ENCODE data around the gene GSTM5. TPM values are rescaled to one million over a fixed set of nuclear protein-coding genes. Genes with fewer than 3 reads are reported as not detected.
"Not testable (repeated sequence)": the region's sequence is repeated elsewhere in the genome, so short reads cannot be mapped to it uniquely, and the experiment has no call there.

GSTM5 gene
- total RNA-seq, 2 experiments from 2014 or later: 0.05 TPM; not detected in 1

DNA sequence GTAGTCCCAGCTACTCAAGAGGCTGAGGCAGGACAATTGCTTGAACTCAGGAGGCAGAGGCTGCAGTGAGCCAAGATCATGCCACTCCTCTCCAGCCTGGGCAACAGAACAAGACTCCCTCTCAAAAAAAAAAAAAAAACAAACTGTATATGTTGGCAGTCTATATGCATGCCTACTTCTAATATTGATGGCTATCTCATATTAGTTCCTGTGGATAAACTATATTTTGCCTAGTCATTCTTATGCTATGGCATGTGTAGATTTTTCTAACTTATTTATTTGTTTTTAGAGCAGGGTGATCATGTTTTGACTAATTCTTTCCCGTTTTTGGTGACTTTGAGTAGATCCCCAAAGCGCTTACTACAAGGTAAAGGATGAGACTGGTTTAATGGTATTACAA is 33.4 kb upstream of the GSTM5 start:
- H3K9me3 Mint-ChIP-seq (ENCODE audit: insufficient read depth); H3K4me1 Mint-ChIP-seq (ENCODE audit: low read depth); H3K4me3 Mint-ChIP-seq; H3K27ac Mint-ChIP-seq; H3K27me3 Mint-ChIP-seq (ENCODE audit: low read depth); H3K36me3 Mint-ChIP-seq (ENCODE audit: low read depth); DNase-seq; ATAC-seq: not testable (repeated sequence)
- ChIA-PET POLR2A (interaction anchor here (0.6 kb wide), 1 partner anchor 308 kb away, joined by 3 read pairs; no protein-coding TSS in a partner anchor), CTCF (interaction anchor here (1.3 kb wide), 1 partner anchor 39 kb away, joined by 4 read pairs; no protein-coding TSS in a partner anchor)

DNA sequence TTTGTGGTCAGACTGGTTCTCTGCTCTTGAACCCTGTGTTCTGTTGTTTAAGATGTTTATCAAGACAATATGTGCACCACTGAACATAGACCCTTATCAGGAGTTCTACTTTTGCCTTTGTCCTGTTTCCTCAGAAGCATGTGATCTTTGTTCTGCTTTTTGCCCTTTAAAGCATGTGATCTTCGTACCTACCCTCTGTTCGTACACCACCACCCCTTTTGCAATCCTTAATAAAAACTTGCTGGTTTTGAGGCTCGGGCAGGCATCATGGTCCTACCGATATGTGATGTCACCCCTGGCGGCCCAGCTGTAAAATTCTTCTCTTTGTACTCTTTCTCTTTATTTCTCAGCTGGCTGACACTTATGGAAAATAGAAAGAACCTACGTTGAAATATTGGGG is 27.3 kb upstream of the GSTM5 start:
- ATAC-seq; H3K36me3 Mint-ChIP-seq (ENCODE audit: low read depth); CTCF ChIA-PET; H3K27ac Mint-ChIP-seq; H3K27me3 Mint-ChIP-seq (ENCODE audit: low read depth); H3K9me3 Mint-ChIP-seq (ENCODE audit: insufficient read depth); POLR2A ChIA-PET; DNase-seq; H3K4me3 Mint-ChIP-seq: not testable (repeated sequence)
- H3K4me1 Mint-ChIP-seq (ENCODE audit: low read depth): peaks cover 10% of the 10 kb centered on the region

DNA sequence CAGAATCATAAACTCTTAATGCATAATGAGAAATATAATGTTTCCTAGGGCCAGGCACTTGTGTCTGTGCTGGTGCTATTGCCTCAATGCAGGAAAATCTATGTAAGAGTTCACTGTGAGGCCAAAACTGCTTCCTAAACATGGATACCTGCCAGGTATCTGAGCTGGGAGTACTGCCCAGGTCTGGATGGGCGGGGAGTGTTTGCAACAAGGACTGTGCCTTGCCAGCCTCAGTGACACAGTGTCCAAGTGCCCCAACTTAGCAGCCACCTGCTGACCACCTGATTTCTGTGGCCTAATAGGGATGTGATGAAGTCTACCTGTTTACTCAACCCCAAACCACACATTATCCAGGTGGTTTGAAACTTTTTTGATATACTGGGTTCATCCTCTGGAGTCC is 26.7 kb upstream of the GSTM5 start:
- DNase-seq; H3K27me3 Mint-ChIP-seq (ENCODE audit: low read depth); H3K27ac Mint-ChIP-seq; ATAC-seq; POLR2A ChIA-PET; H3K9me3 Mint-ChIP-seq (ENCODE audit: insufficient read depth); H3K4me3 Mint-ChIP-seq; H3K36me3 Mint-ChIP-seq (ENCODE audit: low read depth); CTCF ChIA-PET: not testable (repeated sequence)
- peaks cover 10% of the 10 kb centered on the region for H3K4me1 Mint-ChIP-seq (ENCODE audit: low read depth)

GRCh38 chr1:109685890-109686289 is 26.2 kb upstream of the GSTM5 start:
- CTCF ChIA-PET; H3K9me3 Mint-ChIP-seq (ENCODE audit: insufficient read depth); H3K27ac Mint-ChIP-seq; H3K27me3 Mint-ChIP-seq (ENCODE audit: low read depth); H3K36me3 Mint-ChIP-seq (ENCODE audit: low read depth); POLR2A ChIA-PET; ATAC-seq; H3K4me3 Mint-ChIP-seq; DNase-seq: not testable (repeated sequence)
- H3K4me1 Mint-ChIP-seq (ENCODE audit: low read depth): peaks cover 10% of the 10 kb centered on the region

GRCh38 chr1:109687109-109687508 is 24.9 kb upstream of the GSTM5 start:
- Mint-ChIP-seq H3K27ac (peak overlapping the region; percentile 92), H3K4me1 (ENCODE audit: low read depth) (peaks cover 10% of the 10 kb centered on the region), H3K4me3 (peak overlapping the region; percentile 85)
- H3K36me3 Mint-ChIP-seq (ENCODE audit: low read depth); H3K9me3 Mint-ChIP-seq (ENCODE audit: insufficient read depth); H3K27me3 Mint-ChIP-seq (ENCODE audit: low read depth); DNase-seq: not testable (repeated sequence)
- CTCF ChIA-PET: interaction anchor here (1.0 to 3.0 kb wide), 10 partner anchors 31 to 297 kb away, joined by 3 to 35 read pairs (median 6); partner anchors contain the start of genes AHCYL1, GNAI3 and GSTM4
- POLR2A ChIA-PET: interaction anchor here (1.2 to 1.4 kb wide), 3 partner anchors 19 to 138 kb away, joined by 3 to 5 read pairs (median 3); partner anchors contain the start of genes GNAI3 and GSTM2
- ATAC-seq: peak; percentile 18

- Mint-ChIP-seq H3K4me1 (ENCODE audit: low read depth) (peaks cover 10% of the 10 kb centered on the region), H3K27me3 (ENCODE audit: low read depth) (no peaks in the 10 kb centered on the region), H3K36me3 (ENCODE audit: low read depth) (peaks cover 4% of the 10 kb centered on the region), H3K27ac (peak within 1 kb of the TSS; percentile 92), H3K4me3 (peak within 1 kb of the TSS; percentile 85), H3K9me3 (ENCODE audit: insufficient read depth) (no peaks in the 10 kb centered on the region)
- POLR2A ChIA-PET: interaction anchor here (0.6 to 1.4 kb wide), 5 partner anchors 20 to 298 kb away, joined by 3 to 5 read pairs (median 3); partner anchors contain the start of genes GNAI3, GSTM2 and GSTM4
- peak; percentile 100 for ATAC-seq
- DNase-seq: peak; percentile 85
- CTCF ChIA-PET: interaction anchor here (1.0 to 3.0 kb wide), 10 partner anchors 32 to 297 kb away, joined by 3 to 35 read pairs (median 6); partner anchors contain the start of genes AHCYL1, GNAI3 and GSTM4
Measured at GRCh38 chr1:109687641-109688499, 24.2 kb upstream of the GSTM5 start, which contains the start of gene GSTM1. Gene GSTM1 (plus strand): TSS chr1:109687817. CDS start chr1:109687874, 57 bp downstream.

DNA sequence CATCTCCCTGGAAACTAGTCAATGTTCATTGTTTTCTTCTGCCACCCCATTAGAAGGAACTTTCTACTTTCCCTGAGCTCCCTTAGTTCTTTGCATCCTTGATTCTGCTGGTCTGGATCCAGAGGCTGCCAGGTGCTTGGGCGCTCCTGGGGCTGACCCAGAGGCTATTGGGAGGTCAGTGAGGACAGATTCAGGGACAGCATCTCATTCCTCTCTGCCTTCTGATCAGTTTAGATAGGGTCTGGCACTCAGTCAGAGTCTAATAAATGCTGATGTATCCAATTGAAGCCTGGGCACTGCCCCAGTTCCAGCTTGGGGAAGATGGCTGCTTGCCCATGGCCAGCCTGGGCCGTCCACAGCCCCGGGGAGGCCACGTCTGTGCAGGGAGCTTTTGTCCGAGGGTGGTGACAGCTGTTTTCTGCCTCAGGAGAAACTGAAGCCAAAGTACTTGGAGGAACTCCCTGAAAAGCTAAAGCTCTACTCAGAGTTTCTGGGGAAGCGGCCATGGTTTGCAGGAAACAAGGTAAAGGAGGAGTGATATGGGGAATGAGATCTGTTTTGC is 22.1 kb upstream of the GSTM5 start:
- Mint-ChIP-seq H3K27me3 (ENCODE audit: low read depth) (no peaks in the 10 kb centered on the region), H3K4me1 (ENCODE audit: low read depth) (peaks cover 10% of the 10 kb centered on the region), H3K27ac (no peak overlapping the region), H3K9me3 (ENCODE audit: insufficient read depth) (no peaks in the 10 kb centered on the region), H3K36me3 (ENCODE audit: low read depth) (peaks cover 4% of the 10 kb centered on the region), H3K4me3 (no peak overlapping the region)
- ChIA-PET CTCF (interaction anchor here (3.0 kb wide), 1 partner anchor 50 kb away, joined by 35 read pairs; no protein-coding TSS in a partner anchor), POLR2A (no interaction called here)
- ATAC-seq: no peak
- DNase-seq: no peak

DNA sequence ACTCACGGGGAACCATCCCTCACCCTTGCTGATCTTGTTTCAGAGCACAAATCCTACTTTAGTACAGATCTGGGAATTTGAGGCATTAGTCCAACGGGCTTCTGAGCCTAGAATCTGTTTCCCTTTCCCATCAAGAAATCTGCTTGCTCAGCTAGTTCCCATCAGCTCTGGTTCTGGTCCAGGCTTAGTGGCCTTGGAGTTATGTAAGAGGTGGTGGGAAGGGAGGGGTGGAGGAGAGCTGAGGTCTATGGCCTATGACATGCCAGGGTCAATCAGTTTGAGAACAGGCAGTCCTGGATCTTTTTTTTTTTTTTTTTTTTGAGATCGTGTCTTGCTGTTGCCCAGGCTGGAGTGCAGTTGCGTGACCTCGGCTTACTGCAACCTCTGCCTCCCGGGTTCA is 20.3 kb upstream of the GSTM5 start:
- ATAC-seq (no peak), DNase-seq (no peak)
- Mint-ChIP-seq H3K27me3 (ENCODE audit: low read depth) (no peaks in the 10 kb centered on the region), H3K9me3 (ENCODE audit: insufficient read depth) (no peaks in the 10 kb centered on the region), H3K4me3 (no peak overlapping the region), H3K4me1 (ENCODE audit: low read depth) (peaks cover 10% of the 10 kb centered on the region), H3K36me3 (ENCODE audit: low read depth) (peaks cover 4% of the 10 kb centered on the region), H3K27ac (no peak overlapping the region)
- ChIA-PET POLR2A (no interaction called here), CTCF (no interaction called here)

- H3K4me3 Mint-ChIP-seq; H3K36me3 Mint-ChIP-seq (ENCODE audit: low read depth); H3K27ac Mint-ChIP-seq; CTCF ChIA-PET; POLR2A ChIA-PET; H3K9me3 Mint-ChIP-seq (ENCODE audit: insufficient read depth); H3K27me3 Mint-ChIP-seq (ENCODE audit: low read depth); ATAC-seq; DNase-seq; H3K4me1 Mint-ChIP-seq (ENCODE audit: low read depth): not testable (repeated sequence)
Measured at GRCh38 chr1:109694400-109694799, 17.7 kb upstream of the GSTM5 start.

DNA sequence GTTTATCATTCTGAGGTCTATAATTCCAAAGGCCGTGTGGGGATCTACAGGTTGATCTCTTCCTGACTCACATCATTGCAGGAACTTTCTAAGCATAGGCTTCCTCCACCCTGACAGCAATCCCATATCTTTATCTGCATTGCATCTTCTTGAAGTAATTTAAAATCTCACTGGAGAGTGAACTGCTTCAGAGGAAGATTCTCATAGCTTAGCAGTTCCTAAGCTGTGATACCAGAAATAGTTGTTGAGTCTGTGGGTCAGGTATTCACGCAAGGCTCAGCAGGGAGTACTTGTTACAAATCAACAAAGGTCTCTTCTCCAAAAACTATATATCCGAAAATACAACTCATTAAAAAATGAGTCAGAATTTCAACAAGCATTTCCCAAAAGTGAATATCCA is 16.9 kb upstream of the GSTM5 start:
- H3K27me3 Mint-ChIP-seq (ENCODE audit: low read depth); CTCF ChIA-PET; POLR2A ChIA-PET; H3K4me3 Mint-ChIP-seq; H3K4me1 Mint-ChIP-seq (ENCODE audit: low read depth); H3K36me3 Mint-ChIP-seq (ENCODE audit: low read depth); DNase-seq; H3K27ac Mint-ChIP-seq; ATAC-seq; H3K9me3 Mint-ChIP-seq (ENCODE audit: insufficient read depth): not testable (repeated sequence)

- no peak for ATAC-seq
- no peaks in the 10 kb centered on the region for H3K9me3 Mint-ChIP-seq (ENCODE audit: insufficient read depth)
- H3K27me3 Mint-ChIP-seq (ENCODE audit: low read depth): no peaks in the 10 kb centered on the region
- H3K36me3 Mint-ChIP-seq (ENCODE audit: low read depth): no peaks in the 10 kb centered on the region
- H3K4me1 Mint-ChIP-seq (ENCODE audit: low read depth): no peaks in the 10 kb centered on the region
- H3K27ac Mint-ChIP-seq: no peak overlapping the region
- CTCF ChIA-PET: no interaction called here
- POLR2A ChIA-PET: no interaction called here
- no peak overlapping the region for H3K4me3 Mint-ChIP-seq
- no peak for DNase-seq
Measured at GRCh38 chr1:109697066-109697465, 15.0 kb upstream of the GSTM5 start.

GRCh38 chr1:109697861-109698260 is 14.2 kb upstream of the GSTM5 start:
- H3K27ac Mint-ChIP-seq; POLR2A ChIA-PET; DNase-seq; H3K4me3 Mint-ChIP-seq; H3K36me3 Mint-ChIP-seq (ENCODE audit: low read depth); ATAC-seq; H3K27me3 Mint-ChIP-seq (ENCODE audit: low read depth); CTCF ChIA-PET; H3K4me1 Mint-ChIP-seq (ENCODE audit: low read depth); H3K9me3 Mint-ChIP-seq (ENCODE audit: insufficient read depth): not testable (repeated sequence)

Data from activated CD8-positive, alpha-beta T cell treated with anti-CD3 and anti-CD28 coated beads, Interleukin-2, amount 10 ng/mL, durations not matched to agents 7 days and 5 days (primary cell).